GM12878 (cell line): ENCODE results near the gene CNKSR3.

ENCODE experiments used
- POLR2AphosphoS5 ChIP-seq: IDR thresholded peaks from 2 replicates; pipeline ENCODE4 v1.6.1; 2011; ENCODE audit warnings: mild to moderate bottlenecking, low read length, inconsistent platforms
- RFX5 ChIP-seq: IDR thresholded peaks from 2 replicates; pipeline ENCODE4 v1.6.1; 2011; ENCODE audit warnings: low read depth, low read length, improper control_type of control experiment

DNA sequence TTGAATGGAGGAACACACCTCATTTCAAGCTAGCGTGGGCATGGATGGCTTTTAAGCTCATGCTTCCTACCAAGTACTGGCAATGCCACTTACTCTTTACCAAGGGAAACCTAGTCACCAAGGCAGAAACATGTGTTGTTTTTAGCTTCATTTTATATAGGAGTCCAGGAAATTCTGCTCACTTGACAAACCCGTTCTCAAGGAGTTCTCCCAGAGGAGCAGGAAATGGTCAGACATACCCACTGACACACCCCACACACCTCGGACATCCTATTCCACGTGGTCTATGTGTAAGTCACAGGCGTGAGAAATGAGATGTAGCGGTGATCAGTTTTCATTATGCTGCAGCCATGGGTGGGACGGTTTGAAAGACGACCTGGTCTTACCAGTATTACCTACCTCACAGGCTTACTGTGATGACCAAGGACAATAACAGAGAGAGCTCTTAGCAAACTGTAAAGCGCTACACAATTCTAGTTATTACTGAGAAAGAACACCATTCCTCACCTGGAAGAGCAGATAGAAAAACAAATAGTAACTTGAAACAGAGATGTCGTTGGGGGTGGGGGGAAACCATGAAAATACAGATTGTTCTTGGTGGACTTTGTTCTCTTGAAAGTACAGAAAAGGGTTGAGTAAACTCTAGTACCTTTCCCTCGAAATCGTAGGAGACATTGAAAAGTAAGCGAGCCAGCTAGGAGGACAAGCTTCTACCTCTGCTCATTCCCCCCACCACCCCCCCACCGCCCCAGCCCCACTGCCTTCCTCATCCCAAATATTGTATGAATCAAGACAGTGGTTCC, 1.7 kb downstream of the CNKSR3 start:
- TF ChIP-seq POLR2AphosphoS5 (no peak), RFX5 (no peak)
